Astrocyte (in vitro differentiated cells and primary cell): Measurements from ENCODE around the gene SHISAL2B.

Experiments
- CTCF ChIP-seq: IDR thresholded peaks from 2 replicates; pipeline ENCODE4 v1.5.1; 2011; ENCODE audit warnings: low read depth, mild to moderate bottlenecking, inconsistent platforms, low read length, moderate library complexity; ENCODE audit not compliant: insufficient read depth
- EZH2 ChIP-seq: IDR thresholded peaks from 2 replicates; pipeline ENCODE4 v1.6.1; 2012; ENCODE audit warnings: mild to moderate bottlenecking, low read length, inconsistent platforms; ENCODE audit not compliant: insufficient read depth

GRCh38 chr5:64693636-64694035, 3.3 kb downstream of the SHISAL2B start:
- TF ChIP-seq EZH2 (no peak), CTCF (no peak)
